RWPE1 (cell line): ENCODE measurements around the gene NCKAP5.

Experiments
- CTCF ChIA-PET: fragments of 350-600 bp; sonication (Branson Sonifier 250); formaldehyde crosslinking; extraction: SDS; loops from one replicate; lab custom pipeline; 2021; lab: Yijun Ruan, JAX
- POLR2A ChIA-PET: fragments of 400-600 bp; formaldehyde crosslinking; extraction: SDS; loops from one replicate; lab custom pipeline; 2020; ENCODE audit warnings: antibody characterized with exemption; ENCODE audit not compliant: low non-redundant PET; lab: Yijun Ruan, JAX
- DNase-seq: peaks from one replicate; pipeline ENCODE4 v3.0.0; 2012; ENCODE audit warnings: low spot score
- H3K27ac ChIP-seq: fragments of 450-650 bp; 2 replicates; pipeline ENCODE4 v1.5.1; 2017
- TF ChIP-seq, protein P1 (sequence below): fragments of 450-650 bp; conservative IDR thresholded peaks from 2 replicates; pipeline ENCODE4 v1.5.1; 2017; ENCODE audit warnings: low read depth, mild to moderate bottlenecking

Gene NCKAP5

DNA sequence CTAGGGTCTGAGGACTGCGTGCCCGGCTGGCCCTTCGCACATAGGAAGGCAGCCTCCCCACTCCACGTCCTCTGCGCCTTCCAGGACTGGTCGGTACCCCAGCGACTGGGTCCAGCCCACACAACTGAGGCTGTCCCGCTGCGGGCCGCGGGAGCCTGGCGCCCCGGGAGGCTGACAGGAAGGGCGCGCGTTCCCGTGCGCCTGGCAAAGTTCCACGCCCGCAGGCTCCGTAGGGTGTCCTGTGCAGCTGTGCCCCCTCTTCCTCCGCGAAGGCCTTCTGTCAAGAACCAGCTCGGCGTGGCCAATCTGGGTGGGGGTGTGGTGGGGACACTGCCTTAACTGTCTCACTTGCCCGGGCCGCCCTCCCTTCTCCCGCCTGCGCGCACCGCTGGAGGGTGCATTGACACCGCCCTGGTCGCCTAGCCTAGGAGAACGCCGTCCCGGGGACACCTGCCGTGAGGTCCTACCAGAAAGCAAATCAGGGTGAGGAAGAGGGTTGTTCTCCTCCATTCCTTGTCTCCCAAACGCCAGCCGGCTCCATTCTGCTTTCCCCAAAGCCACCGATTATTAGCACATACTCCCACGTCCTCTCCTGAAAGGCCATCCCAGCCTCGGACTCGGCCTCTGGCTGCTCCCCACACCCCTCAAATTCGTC is 897.6 kb downstream of the NCKAP5 start:
- DNase-seq: no peak
- ChIA-PET CTCF (interaction anchor here (0.5 kb wide), 1 partner anchor 508 kb away, joined by 3 read pairs; no protein-coding TSS in a partner anchor), POLR2A (no interaction called here)
- H3K27ac ChIP-seq: no peak overlapping the region
- TF ChIP-seq, protein P1, sequence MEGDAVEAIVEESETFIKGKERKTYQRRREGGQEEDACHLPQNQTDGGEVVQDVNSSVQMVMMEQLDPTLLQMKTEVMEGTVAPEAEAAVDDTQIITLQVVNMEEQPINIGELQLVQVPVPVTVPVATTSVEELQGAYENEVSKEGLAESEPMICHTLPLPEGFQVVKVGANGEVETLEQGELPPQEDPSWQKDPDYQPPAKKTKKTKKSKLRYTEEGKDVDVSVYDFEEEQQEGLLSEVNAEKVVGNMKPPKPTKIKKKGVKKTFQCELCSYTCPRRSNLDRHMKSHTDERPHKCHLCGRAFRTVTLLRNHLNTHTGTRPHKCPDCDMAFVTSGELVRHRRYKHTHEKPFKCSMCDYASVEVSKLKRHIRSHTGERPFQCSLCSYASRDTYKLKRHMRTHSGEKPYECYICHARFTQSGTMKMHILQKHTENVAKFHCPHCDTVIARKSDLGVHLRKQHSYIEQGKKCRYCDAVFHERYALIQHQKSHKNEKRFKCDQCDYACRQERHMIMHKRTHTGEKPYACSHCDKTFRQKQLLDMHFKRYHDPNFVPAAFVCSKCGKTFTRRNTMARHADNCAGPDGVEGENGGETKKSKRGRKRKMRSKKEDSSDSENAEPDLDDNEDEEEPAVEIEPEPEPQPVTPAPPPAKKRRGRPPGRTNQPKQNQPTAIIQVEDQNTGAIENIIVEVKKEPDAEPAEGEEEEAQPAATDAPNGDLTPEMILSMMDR: no peak

DNA sequence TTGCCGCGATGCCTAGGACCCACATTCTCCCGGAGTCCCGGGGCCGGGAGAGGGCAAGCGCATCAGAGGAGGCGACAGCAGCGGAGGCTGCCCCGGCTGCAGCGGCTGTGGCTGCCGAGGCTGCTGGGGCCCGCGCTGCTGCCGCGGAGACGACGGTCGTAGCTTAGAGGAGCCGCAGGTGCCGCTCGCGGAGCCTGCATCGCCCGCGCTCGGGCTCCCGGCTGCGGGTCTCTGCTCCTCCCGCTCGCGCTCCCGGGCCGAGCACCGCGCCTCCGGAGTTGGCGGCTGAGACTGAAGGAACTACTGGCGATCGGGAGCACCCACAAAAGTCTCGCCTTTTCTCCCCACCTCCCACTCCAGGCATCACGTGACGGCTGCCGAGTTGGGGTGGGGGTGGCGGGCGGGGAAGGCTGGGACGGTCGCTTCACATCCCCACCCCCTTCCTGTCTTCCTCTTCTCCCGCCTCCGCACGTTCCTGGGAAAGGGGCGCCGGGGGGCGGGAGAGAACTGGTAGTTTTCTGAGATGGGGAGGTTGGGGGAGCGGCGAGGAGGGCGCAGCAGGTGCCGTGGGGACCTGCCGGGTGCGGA is 898.3 kb downstream of the NCKAP5 start, which contains the start of gene LYPD1:
Gene LYPD1 (minus strand): TSS at position 298 of the 588 bp plus-strand sequence. CDS start 273 bp downstream, at position 25.
- POLR2A ChIA-PET: no interaction called here
- no peak for DNase-seq
- CTCF ChIA-PET: interaction anchor here (0.5 kb wide), 1 partner anchor 508 kb away, joined by 3 read pairs; no protein-coding TSS in a partner anchor
- TF ChIP-seq, protein P1: no peak
- H3K27ac ChIP-seq: no peak within 1 kb of the TSS

GRCh38 chr2:132668987-132669907 is 899.0 kb downstream of the NCKAP5 start:
- no peak overlapping the region for H3K27ac ChIP-seq
- TF ChIP-seq, protein P1: no peak
- POLR2A ChIA-PET: no interaction called here
- CTCF ChIA-PET: interaction anchor here (1.1 to 1.4 kb wide), 2 partner anchors 18 to 38 kb away, joined by 3 read pairs; no protein-coding TSS in a partner anchor
- no peak for DNase-seq

DNA sequence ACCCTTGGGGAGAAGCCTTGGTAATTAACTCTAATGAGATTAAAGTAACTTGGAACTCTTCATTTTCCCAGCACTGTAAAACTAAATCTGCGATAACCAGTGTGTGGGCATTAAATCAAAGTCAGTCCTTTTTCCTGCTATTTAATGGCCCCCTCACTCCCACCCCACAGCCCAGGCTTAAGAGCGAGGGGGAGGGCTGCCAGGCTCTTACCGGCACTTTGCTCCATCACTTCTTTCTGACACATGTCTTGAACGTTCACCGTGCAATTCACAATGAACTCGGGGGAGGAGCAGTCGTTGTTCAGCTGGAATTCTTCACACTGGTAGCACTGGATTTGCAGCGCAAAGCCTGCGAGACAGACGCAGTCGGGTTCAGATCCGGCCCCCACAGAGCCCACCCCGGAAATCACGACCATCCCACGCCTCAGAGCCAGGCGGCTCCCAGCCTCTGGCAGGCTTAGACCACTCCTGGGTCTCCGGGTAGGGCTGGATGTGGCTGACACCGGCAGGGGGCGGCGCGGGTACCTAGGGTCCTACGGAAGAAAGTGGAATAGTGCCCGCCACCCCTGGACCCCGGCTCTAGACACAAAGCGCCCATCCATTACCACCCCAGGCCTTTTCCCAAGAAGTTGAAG is 900.0 kb downstream of the NCKAP5 start:
- no peak overlapping the region for H3K27ac ChIP-seq
- no peak for DNase-seq
- ChIA-PET CTCF (interaction anchor here (0.6 to 1.4 kb wide), 3 partner anchors 17 to 114 kb away, joined by 3 read pairs; no protein-coding TSS in a partner anchor), POLR2A (no interaction called here)
- TF ChIP-seq, protein P1: no peak

- CTCF ChIA-PET: no interaction called here
- POLR2A ChIA-PET: no interaction called here
- TF ChIP-seq, protein P1: no peak
- no peak overlapping the region for H3K27ac ChIP-seq
- no peak for DNase-seq
Measured at GRCh38 chr2:132667706-132668105, 900.6 kb downstream of the NCKAP5 start.
